ENCODE data around the gene PODNL1. TPM values are rescaled to one million over a fixed set of nuclear protein-coding genes. Genes with fewer than 3 reads are reported as not detected.

PODNL1 gene
- total and polyA plus RNA-seq, 2 of the 13 experiments (the other 11 are each of a cell fraction or from before 2014, with no cell fraction given): 0.18 TPM; not detected in 1

DNA sequence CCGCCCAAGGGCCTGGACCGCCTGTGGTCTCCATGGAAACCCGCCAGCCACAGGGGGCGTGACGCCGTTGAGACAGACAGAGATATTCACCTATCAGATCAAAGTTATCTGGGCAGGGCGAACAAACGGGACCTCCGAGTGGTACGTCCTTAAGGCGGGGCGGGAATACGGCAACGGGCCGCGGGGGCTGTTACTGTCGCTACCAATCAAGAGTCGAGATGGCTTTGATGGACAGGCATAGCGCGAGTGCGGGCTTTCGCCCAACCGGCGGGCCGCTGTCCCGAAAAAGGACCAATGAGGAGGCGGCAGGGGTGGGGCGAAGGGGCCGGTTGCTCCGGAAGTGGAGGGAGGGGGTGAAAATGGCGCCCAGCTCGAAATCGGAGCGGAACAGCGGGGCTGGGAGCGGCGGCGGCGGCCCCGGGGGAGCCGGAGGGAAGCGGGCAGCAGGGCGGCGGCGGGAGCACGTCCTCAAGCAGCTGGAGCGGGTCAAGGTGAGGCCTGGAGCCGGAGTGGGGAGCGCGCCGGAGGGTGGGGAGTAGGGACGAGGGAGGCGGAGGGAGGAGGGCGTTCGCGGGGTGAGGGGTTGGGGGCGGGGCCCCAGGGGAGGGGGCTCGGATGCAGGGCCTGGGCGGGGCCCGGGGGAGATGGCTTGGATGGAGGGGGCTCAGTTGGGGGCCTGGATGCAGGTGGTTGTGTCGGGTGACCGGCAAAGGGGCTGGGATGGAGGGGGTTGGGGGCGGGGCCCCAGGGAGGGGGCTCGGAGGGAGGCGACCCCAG is 14.1 kb upstream of the PODNL1 start, which contains the start of gene DCAF15 (continued):
- TF ChIP-seq, protein P1, sequence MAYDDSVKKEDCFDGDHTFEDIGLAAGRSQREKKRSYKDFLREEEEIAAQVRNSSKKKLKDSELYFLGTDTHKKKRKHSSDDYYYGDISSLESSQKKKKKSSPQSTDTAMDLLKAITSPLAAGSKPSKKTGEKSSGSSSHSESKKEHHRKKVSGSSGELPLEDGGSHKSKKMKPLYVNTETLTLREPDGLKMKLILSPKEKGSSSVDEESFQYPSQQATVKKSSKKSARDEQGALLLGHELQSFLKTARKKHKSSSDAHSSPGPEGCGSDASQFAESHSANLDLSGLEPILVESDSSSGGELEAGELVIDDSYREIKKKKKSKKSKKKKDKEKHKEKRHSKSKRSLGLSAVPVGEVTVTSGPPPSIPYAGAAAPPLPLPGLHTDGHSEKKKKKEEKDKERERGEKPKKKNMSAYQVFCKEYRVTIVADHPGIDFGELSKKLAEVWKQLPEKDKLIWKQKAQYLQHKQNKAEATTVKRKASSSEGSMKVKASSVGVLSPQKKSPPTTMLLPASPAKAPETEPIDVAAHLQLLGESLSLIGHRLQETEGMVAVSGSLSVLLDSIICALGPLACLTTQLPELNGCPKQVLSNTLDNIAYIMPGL (CRISPR knock-in tag; IDR thresholded peaks at IDR 0.05; ENCODE audit: borderline replicate concordance in 1 of 2, low read depth in 1 of 2): peak; percentile 36 to 48; a peak in 2 of 4 replicates
- peak; percentile 61; the same call in 1 of the 2 replicates for TF ChIP-seq HMGXB3 (CRISPR knock-in tag; IDR thresholded peaks at IDR 0.05; ENCODE audit: borderline replicate concordance)
- 0 out of 2 replicates have a peak, but pooled peaks have one; percentile 26 for TF ChIP-seq MYC (CRISPR knock-in tag; IDR thresholded peaks at IDR 0.05; ENCODE audit: borderline replicate concordance)
- 0 out of 2 replicates have a peak, but pooled peaks have one; percentile 23 for TF ChIP-seq HDAC2 (CRISPR knock-in tag; IDR thresholded peaks at IDR 0.05)
- peak; percentile 84 for TF ChIP-seq ATF1 (CRISPR knock-in tag; IDR thresholded peaks at IDR 0.05)
- TF ChIP-seq ZNF572 (CRISPR knock-in tag; IDR thresholded peaks at IDR 0.05): 0 out of 2 replicates have a peak, but pooled peaks have one; percentile 75
- TF ChIP-seq HDAC1 (CRISPR knock-in tag; IDR thresholded peaks at IDR 0.05): peak; percentile 84
- peak; percentile 41 for TF ChIP-seq RBM39 (IDR thresholded peaks at IDR 0.05; ENCODE audit: low read depth, low read length, poor library complexity, severe bottlenecking)
- TF ChIP-seq YY1 (IDR thresholded peaks at IDR 0.05; ENCODE audit: insufficient read depth, insufficient replicate concordance, low read depth, low read length): peak; percentile 95
- 0 out of 2 replicates have a peak, but pooled peaks have one; percentile 36 for TF ChIP-seq HOXA5 (CRISPR knock-in tag; IDR thresholded peaks at IDR 0.05)
- TF ChIP-seq ATF4 (CRISPR knock-in tag; IDR thresholded peaks at IDR 0.05): no peak
- TF ChIP-seq ZNF644 (CRISPR knock-in tag; IDR thresholded peaks at IDR 0.05; ENCODE audit: low read depth): no peak
- peak; percentile 60; the same call in 1 of the 2 replicates for TF ChIP-seq NFRKB (IDR thresholded peaks at IDR 0.05)
- TF ChIP-seq ASH2L (IDR thresholded peaks at IDR 0.05; ENCODE audit: insufficient read length, low read depth, low read length): peak; percentile 46
- TF ChIP-seq NR2C2 (CRISPR knock-in tag; IDR thresholded peaks at IDR 0.05; ENCODE audit: borderline replicate concordance): peak; percentile 91
- TF ChIP-seq ELF3 (CRISPR knock-in tag; IDR thresholded peaks at IDR 0.05): peak; percentile 6; the same call in 1 of the 2 replicates
- 0 out of 2 replicates have a peak, but pooled peaks have one; percentile 20 for TF ChIP-seq NFKB2 (CRISPR knock-in tag; IDR thresholded peaks at IDR 0.05; ENCODE audit: borderline replicate concordance)
- peak; percentile 81 for TF ChIP-seq ELF1 (CRISPR knock-in tag; IDR thresholded peaks at IDR 0.05)
